Neural cell (in vitro differentiated cells): ENCODE measurements around the gene DNAL1. TPM values are rescaled to one million over a fixed set of nuclear protein-coding genes. Genes with fewer than 3 reads are reported as not detected.

Source experiments
- H2AFZ ChIP-seq: fragments of 200-600, 300-800 bp; sonication (generic), shearing (Covaris generic); 2 replicates; pipeline ENCODE4 v1.6.0; 2014; ENCODE audit warnings: low read depth, mild to moderate bottlenecking, antibody characterized with exemption, low read length, moderate library complexity
- H3F3A ChIP-seq: fragments of 200-600 bp; shearing (Covaris generic); 2 replicates; pipeline ENCODE4 v1.6.1; 2016; ENCODE audit warnings: mild to moderate bottlenecking, moderate library complexity, mixed read lengths, antibody characterized with exemption, low read length; ENCODE audit not compliant: insufficient read depth, poor library complexity, severe bottlenecking
- H3K27ac ChIP-seq: fragments of 200-600, 300-800 bp; sonication (generic), shearing (Covaris generic); 2 replicates; pipeline ENCODE4 v1.5.1; 2014; ENCODE audit warnings: mild to moderate bottlenecking, low read length, moderate library complexity
- H3K27me3 ChIP-seq: fragments of 300-800, 200-600 bp; sonication (generic), shearing (Covaris generic); 2 replicates; pipeline ENCODE4 v1.6.0; 2014; ENCODE audit warnings: mild to moderate bottlenecking, low read depth, low read length, moderate library complexity; ENCODE audit not compliant: insufficient read depth
- H3K36me3 ChIP-seq: fragments of 300-800, 200-600 bp; sonication (generic), shearing (Covaris generic); 2 replicates; pipeline ENCODE4 v1.5.1; 2014; ENCODE audit warnings: mild to moderate bottlenecking, antibody characterized with exemption, low read length, moderate library complexity; ENCODE audit not compliant: insufficient read depth
- H3K4me2 ChIP-seq: fragments of 300-800, 200-600 bp; sonication (generic), shearing (Covaris generic); 2 replicates; pipeline ENCODE4 v1.6.0; 2014; ENCODE audit warnings: mild to moderate bottlenecking, low read length
- H3K4me3 ChIP-seq: fragments of 300-800, 200-600 bp; sonication (generic), shearing (Covaris generic); 2 replicates; pipeline ENCODE4 v1.5.1; 2014; ENCODE audit warnings: mild to moderate bottlenecking, low read length, moderate library complexity
- H3K79me2 ChIP-seq: fragments of 200-600 bp; shearing (Covaris generic); replicated peaks from 2 replicates; pipeline ENCODE4 v1.6.0; 2014; ENCODE audit warnings: mild to moderate bottlenecking, low read length, moderate library complexity; ENCODE audit not compliant: insufficient read depth
- H3K9ac ChIP-seq: fragments of 300-800, 200-600 bp; sonication (generic), shearing (Covaris generic); 2 replicates; pipeline ENCODE4 v1.6.1; 2016; ENCODE audit warnings: mild to moderate bottlenecking, low read length, mixed read lengths
- H3K9me2 ChIP-seq: fragments of 200-600 bp; shearing (Covaris generic); 2 replicates; pipeline ENCODE4 v1.6.1; 2016; ENCODE audit warnings: mild to moderate bottlenecking, low read length, mixed read lengths; ENCODE audit not compliant: insufficient read depth
- H3K9me3 ChIP-seq: fragments of 200-600, 300-800 bp; sonication (generic), shearing (Covaris generic); 2 replicates; pipeline ENCODE4 v1.6.1; 2016; ENCODE audit warnings: mild to moderate bottlenecking, mixed run types, low read length, moderate library complexity, mixed read lengths
- H4K20me1 ChIP-seq: fragments of 200-600 bp; shearing (Covaris generic); 2 replicates; pipeline ENCODE4 v1.6.1; 2016; ENCODE audit warnings: mild to moderate bottlenecking, mixed run types; ENCODE audit not compliant: insufficient read depth
- EP300 ChIP-seq: fragments of 450-650 bp; conservative IDR thresholded peaks from 2 replicates; pipeline ENCODE4 v1.6.1; 2014; ENCODE audit warnings: antibody characterized with exemption, mild to moderate bottlenecking, moderate library complexity; ENCODE audit not compliant: poor library complexity, severe bottlenecking
- EZH2 ChIP-seq: fragments of 200-600, 300-800 bp; shearing (Covaris generic), sonication (generic); IDR thresholded peaks from 2 replicates; pipeline ENCODE4 v1.6.1; 2014; ENCODE audit warnings: antibody characterized with exemption, low read length, borderline replicate concordance, mild to moderate bottlenecking; ENCODE audit not compliant: insufficient read depth, poor library complexity, severe bottlenecking
- MXI1 ChIP-seq: fragments of 450-650 bp; conservative IDR thresholded peaks from 2 replicates; pipeline ENCODE4 v1.6.1; 2014; ENCODE audit warnings: antibody characterized with exemption, mild to moderate bottlenecking; ENCODE audit not compliant: poor library complexity, severe bottlenecking
- POLR2AphosphoS5 ChIP-seq: IDR thresholded peaks from 2 replicates; pipeline ENCODE4 v1.6.1; 2012
- RAD21 ChIP-seq: fragments of 450-650 bp; conservative IDR thresholded peaks from 2 replicates; pipeline ENCODE4 v1.6.1; 2014; ENCODE audit warnings: antibody characterized with exemption, mild to moderate bottlenecking, moderate library complexity
- SMC3 ChIP-seq: fragments of 450-650 bp; conservative IDR thresholded peaks from 2 replicates; pipeline ENCODE4 v1.6.1; 2014; ENCODE audit warnings: antibody characterized with exemption, mild to moderate bottlenecking, moderate library complexity; ENCODE audit not compliant: poor library complexity
- TAF1 ChIP-seq: IDR thresholded peaks from 2 replicates; pipeline ENCODE4 v1.6.1; 2012; ENCODE audit warnings: low read depth
- polyA plus RNA-seq: library from polyadenylated mRNA; depleted of rRNA; stranded (reverse); fragments of >200 nt; gene quantifications from 2 replicates; pipeline ENCODE4 v1.2.3, GENCODE V29; 2014
- TF ChIP-seq, protein P1 (sequence below): fragments of 450-650 bp; IDR thresholded peaks from 2 replicates; pipeline ENCODE4 v1.5.1; 2014; ENCODE audit warnings: antibody characterized with exemption, mild to moderate bottlenecking, moderate library complexity; ENCODE audit not compliant: poor library complexity, severe bottlenecking
- TF ChIP-seq, protein P2 (sequence below): IDR thresholded peaks from 2 replicates; pipeline ENCODE4 v1.6.1; 2012; ENCODE audit warnings: borderline replicate concordance

DNAL1 gene
- polyA plus RNA-seq, 1 donor from 2014 or later: 33.4 TPM

DNA sequence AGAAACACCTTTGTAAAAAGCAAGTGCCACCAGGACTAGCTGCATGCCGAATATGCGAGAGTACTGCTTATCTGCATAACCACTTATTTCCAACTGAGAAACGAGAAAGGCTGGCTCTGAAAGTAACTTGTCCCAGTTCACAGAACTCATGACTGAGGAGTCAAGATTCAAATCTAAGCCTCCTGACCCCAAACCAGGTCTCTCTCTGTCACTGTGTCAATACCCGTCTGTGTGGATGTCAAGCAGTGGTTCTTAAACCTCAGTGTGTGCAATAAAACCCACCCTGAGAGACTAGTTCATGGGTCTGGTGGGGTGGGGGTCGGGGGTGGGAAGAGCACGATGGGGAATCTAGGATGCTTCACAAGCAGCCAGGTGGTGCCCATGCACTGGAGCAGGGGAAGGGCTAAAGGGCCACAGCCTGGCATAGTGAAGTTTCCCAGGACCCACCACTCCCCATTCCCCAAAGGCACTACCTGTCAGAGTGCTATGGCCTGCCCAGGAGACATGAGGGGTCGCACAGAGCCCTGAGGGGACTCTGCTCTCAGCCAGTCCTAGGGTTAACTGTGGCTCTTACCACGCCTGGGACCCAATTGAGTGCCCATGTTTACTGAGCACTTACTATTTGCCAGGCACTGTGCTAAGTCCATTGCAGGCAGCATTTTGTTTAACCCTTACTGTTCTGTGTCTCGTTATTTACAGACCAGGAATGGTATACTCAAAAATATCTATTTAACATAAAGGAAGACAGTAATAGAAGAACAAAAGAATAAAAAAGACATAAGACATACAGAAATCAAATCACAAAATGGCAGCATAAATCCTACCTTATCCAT is 102.8 kb downstream of the DNAL1 start:
- Histone ChIP-seq H3K27me3 (no peaks in the 10 kb centered on the region), H3K36me3 (no peaks in the 10 kb centered on the region), H2AFZ (no peak overlapping the region), H3K9ac (no peak overlapping the region), H3F3A (no peaks in the 10 kb centered on the region), H3K79me2 (no peaks in the 10 kb centered on the region), H3K4me3 (no peak overlapping the region), H4K20me1 (no peaks in the 10 kb centered on the region), H3K9me3 (no peaks in the 10 kb centered on the region), H3K4me2 (no peak overlapping the region), H3K9me2 (no peaks in the 10 kb centered on the region), H3K27ac (no peak overlapping the region)
- no peak for TF ChIP-seq RAD21
- TF ChIP-seq POLR2AphosphoS5: no peak
- TF ChIP-seq, protein P1, sequence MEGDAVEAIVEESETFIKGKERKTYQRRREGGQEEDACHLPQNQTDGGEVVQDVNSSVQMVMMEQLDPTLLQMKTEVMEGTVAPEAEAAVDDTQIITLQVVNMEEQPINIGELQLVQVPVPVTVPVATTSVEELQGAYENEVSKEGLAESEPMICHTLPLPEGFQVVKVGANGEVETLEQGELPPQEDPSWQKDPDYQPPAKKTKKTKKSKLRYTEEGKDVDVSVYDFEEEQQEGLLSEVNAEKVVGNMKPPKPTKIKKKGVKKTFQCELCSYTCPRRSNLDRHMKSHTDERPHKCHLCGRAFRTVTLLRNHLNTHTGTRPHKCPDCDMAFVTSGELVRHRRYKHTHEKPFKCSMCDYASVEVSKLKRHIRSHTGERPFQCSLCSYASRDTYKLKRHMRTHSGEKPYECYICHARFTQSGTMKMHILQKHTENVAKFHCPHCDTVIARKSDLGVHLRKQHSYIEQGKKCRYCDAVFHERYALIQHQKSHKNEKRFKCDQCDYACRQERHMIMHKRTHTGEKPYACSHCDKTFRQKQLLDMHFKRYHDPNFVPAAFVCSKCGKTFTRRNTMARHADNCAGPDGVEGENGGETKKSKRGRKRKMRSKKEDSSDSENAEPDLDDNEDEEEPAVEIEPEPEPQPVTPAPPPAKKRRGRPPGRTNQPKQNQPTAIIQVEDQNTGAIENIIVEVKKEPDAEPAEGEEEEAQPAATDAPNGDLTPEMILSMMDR: no peak
- TF ChIP-seq EZH2: no peak
- TF ChIP-seq, protein P2, sequence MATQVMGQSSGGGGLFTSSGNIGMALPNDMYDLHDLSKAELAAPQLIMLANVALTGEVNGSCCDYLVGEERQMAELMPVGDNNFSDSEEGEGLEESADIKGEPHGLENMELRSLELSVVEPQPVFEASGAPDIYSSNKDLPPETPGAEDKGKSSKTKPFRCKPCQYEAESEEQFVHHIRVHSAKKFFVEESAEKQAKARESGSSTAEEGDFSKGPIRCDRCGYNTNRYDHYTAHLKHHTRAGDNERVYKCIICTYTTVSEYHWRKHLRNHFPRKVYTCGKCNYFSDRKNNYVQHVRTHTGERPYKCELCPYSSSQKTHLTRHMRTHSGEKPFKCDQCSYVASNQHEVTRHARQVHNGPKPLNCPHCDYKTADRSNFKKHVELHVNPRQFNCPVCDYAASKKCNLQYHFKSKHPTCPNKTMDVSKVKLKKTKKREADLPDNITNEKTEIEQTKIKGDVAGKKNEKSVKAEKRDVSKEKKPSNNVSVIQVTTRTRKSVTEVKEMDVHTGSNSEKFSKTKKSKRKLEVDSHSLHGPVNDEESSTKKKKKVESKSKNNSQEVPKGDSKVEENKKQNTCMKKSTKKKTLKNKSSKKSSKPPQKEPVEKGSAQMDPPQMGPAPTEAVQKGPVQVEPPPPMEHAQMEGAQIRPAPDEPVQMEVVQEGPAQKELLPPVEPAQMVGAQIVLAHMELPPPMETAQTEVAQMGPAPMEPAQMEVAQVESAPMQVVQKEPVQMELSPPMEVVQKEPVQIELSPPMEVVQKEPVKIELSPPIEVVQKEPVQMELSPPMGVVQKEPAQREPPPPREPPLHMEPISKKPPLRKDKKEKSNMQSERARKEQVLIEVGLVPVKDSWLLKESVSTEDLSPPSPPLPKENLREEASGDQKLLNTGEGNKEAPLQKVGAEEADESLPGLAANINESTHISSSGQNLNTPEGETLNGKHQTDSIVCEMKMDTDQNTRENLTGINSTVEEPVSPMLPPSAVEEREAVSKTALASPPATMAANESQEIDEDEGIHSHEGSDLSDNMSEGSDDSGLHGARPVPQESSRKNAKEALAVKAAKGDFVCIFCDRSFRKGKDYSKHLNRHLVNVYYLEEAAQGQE: no peak
- TF ChIP-seq TAF1: no peak
- TF ChIP-seq SMC3: no peak
- no peak for TF ChIP-seq EP300
- no peak for TF ChIP-seq MXI1

DNA sequence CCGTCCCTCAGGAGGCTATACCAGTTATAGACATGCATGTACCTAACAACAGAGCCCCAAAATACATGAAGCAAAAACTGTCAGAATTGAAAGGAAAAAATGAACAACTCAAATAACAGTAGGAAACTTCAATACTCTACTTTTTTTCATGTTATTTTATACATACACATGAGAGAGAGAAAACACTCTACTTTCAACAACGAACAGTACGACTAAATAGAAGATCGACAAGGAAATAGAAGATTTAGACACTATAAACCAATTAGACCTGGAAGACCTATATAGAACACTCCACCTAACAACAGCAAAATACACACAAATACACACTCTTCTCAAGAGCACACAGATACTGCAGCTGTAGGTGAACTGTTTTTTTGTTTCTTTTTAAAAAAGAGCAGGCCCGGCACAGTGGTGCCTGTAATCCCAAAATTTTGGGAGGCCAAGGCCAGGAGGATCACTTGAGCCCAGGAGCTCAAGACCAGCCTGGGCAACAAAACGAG is 104.1 kb downstream of the DNAL1 start:
- H4K20me1 ChIP-seq: no peaks in the 10 kb centered on the region
- H3K27ac ChIP-seq: no peak overlapping the region
- no peak overlapping the region for H3K9ac ChIP-seq
- H3K9me3 ChIP-seq: no peaks in the 10 kb centered on the region
- no peak overlapping the region for H3K4me3 ChIP-seq
- no peak overlapping the region for H3K4me2 ChIP-seq
- H2AFZ ChIP-seq: no peak overlapping the region
- no peaks in the 10 kb centered on the region for H3F3A ChIP-seq
- H3K9me2 ChIP-seq: no peaks in the 10 kb centered on the region
- H3K36me3 ChIP-seq: no peaks in the 10 kb centered on the region
- no peaks in the 10 kb centered on the region for H3K79me2 ChIP-seq
- no peaks in the 10 kb centered on the region for H3K27me3 ChIP-seq
- TF ChIP-seq RAD21: no peak
- TF ChIP-seq SMC3: no peak
- no peak for TF ChIP-seq EP300
- TF ChIP-seq EZH2: no peak
- no peak for TF ChIP-seq TAF1
- TF ChIP-seq MXI1: no peak
- TF ChIP-seq, protein P2: no peak
- no peak for TF ChIP-seq POLR2AphosphoS5
- TF ChIP-seq, protein P1: no peak
